Astrocyte of the cerebellum (primary cell): ENCODE data around the gene WEE1.
"Not testable (repeated sequence)": the region's sequence is repeated elsewhere in the genome, so short reads cannot be mapped to it uniquely, and the experiment has no call there.

Experiments
- DNase-seq: peaks from one replicate; pipeline ENCODE4 v3.0.0-alpha.2; 2011; ENCODE audit warnings: low read depth
- H3K4me3 ChIP-seq: 2 replicates; pipeline ENCODE4 v1.5.1; 2011; ENCODE audit warnings: mild to moderate bottlenecking, low read depth, low read length, moderate library complexity
- CTCF ChIP-seq: IDR thresholded peaks from 2 replicates; pipeline ENCODE4 v1.5.1; 2012; ENCODE audit warnings: low read length, low read depth, moderate library complexity, mild to moderate bottlenecking; ENCODE audit errors: missing control alignments
- in situ Hi-C: cut with HindIII; loops from 2 replicates; pipeline ENCODE4 v1.10.0; 2017; ENCODE audit warnings: low sequenced_read_pairs

Gene WEE1

GRCh38 chr11:9596926-9597464 is 23.5 kb downstream of the WEE1 start:
- TF ChIP-seq CTCF: no peak
- DNase-seq: no peak
- in situ Hi-C loops: no loop called here
- no peak overlapping the region for H3K4me3 ChIP-seq

GRCh38 chr11:9600166-9600565 is 26.7 kb downstream of the WEE1 start:
- H3K4me3 ChIP-seq: no peak overlapping the region
- in situ Hi-C loops: no loop called here
- DNase-seq: no peak
- TF ChIP-seq CTCF: no peak

GRCh38 chr11:9600644-9601036 is 27.2 kb downstream of the WEE1 start:
- no peak for TF ChIP-seq CTCF
- H3K4me3 ChIP-seq: no peak overlapping the region
- no peak for DNase-seq
- in situ Hi-C loops: no loop called here

GRCh38 chr11:9601037-9601875 is 27.8 kb downstream of the WEE1 start:
- in situ Hi-C loops: no loop called here
- H3K4me3 ChIP-seq: no peak overlapping the region
- DNase-seq: peak; percentile 45
- TF ChIP-seq CTCF: no peak

- no peak for TF ChIP-seq CTCF
- no peak overlapping the region for H3K4me3 ChIP-seq
- in situ Hi-C loops: no loop called here
- DNase-seq: no peak
Measured at GRCh38 chr11:9601876-9602199, 28.4 kb downstream of the WEE1 start.

GRCh38 chr11:9603214-9603613 is 29.7 kb downstream of the WEE1 start:
- H3K4me3 ChIP-seq, in situ Hi-C loops, DNase-seq: not testable (repeated sequence)

- DNase-seq: no peak
- no peak for TF ChIP-seq CTCF
- in situ Hi-C loops: no loop called here
- H3K4me3 ChIP-seq: no peak overlapping the region
Measured at GRCh38 chr11:9604134-9604533, 30.7 kb downstream of the WEE1 start.
